Adrenal gland (tissue), 12 donors: ENCODE data around the gene WDR72. TPM values are rescaled to one million over a fixed set of nuclear protein-coding genes. Genes with fewer than 3 reads are reported as not detected.

Experiments
- DNase-seq, 7 donors: peaks; one replicate each; pipeline ENCODE4 v3.0.0-alpha.2; 2019 to 2020
- H3K27ac ChIP-seq, 5 donors: fragments of 200-600 bp; sonication (generic) in 4 of 5; 1 replicate in 3 of 5; 2 replicates in 2 of 5; pipeline versions ENCODE4 v1.5.1 to v1.8.0; 2016 to 2020; ENCODE audit warnings: mild to moderate bottlenecking in 1 of 5
- H3K27me3 ChIP-seq: fragments of 200-600 bp; 2 replicates; pipeline ENCODE4 v1.8.0; 2021
- H3K36me3 ChIP-seq, 2 donors: fragments of 200-600 bp; replicated peaks in 1 of 2; 1 replicate in 1 of 2; 2 replicates in 1 of 2; pipeline versions ENCODE4 v1.5.1 to v1.8.0; 2018 to 2022
- H3K4me1 ChIP-seq, 2 donors: fragments of 200-600 bp; replicated peaks in 1 of 2; 1 replicate in 1 of 2; 2 replicates in 1 of 2; pipeline versions ENCODE4 v1.5.1 to v1.8.0; 2018 to 2021
- H3K4me3 ChIP-seq, 4 donors: fragments of 200-600 bp; sonication (generic) in 3 of 4; one replicate each; pipeline ENCODE4 v1.5.1; 2016 to 2018
- H3K9me3 ChIP-seq, 3 donors: fragments of 200-600 bp; sonication (generic) in 1 of 3; replicated peaks in 1 of 3; 1 replicate in 2 of 3; 2 replicates in 1 of 3; pipeline versions ENCODE4 v1.5.1 to v1.8.0; 2016 to 2021
- CTCF ChIP-seq, 6 experiments: fragments of 450-650 bp in 4 of 6; fragments of 200-600 bp in 2 of 6; sonication (generic) in 1 of 6; IDR thresholded peaks; 1 replicate in 5 of 6; 2 replicates in 1 of 6; pipeline versions ENCODE4 v1.5.1 to v1.8.0; 2016 to 2021; ENCODE audit warnings: antibody characterized with exemption in 6 of 6, mild to moderate bottlenecking in 2 of 6, moderate library complexity in 1 of 6
- POLR2A ChIP-seq, 2 donors: fragments of 450-650 bp; IDR thresholded peaks; one replicate each; pipeline ENCODE4 v1.6.1; 2017; ENCODE audit warnings: antibody characterized with exemption in 2 of 2, mild to moderate bottlenecking in 2 of 2, moderate library complexity in 1 of 2
- WGBS, 4 donors: extraction: QIAGEN DNeasy Blood & Tissue Kit in 2 of 4; methylation state at CpG; one replicate each; pipeline versions ENCODE4 v1.1.5 to v1.1.7; 2013 to 2017; 5-methylcytosine and 5-hydroxymethylcytosine counted together
- intact Hi-C, 2 donors: fragments of 100-400 bp; cut with DNase I; formaldehyde crosslinking; loops; one replicate each; pipeline versions ENCODE4 v1.14.1 to v1.15.0; 2022 to 2023
- polyA plus RNA-seq, 3 donors: library from polyadenylated mRNA; stranded (reverse); fragments of 200-250 nt in 2 of 3; fragments of 350-450 nt in 1 of 3; fragmentation: Illumina TruSeq in 1 of 3; extraction: RNeasy Lipid Tissue Mini Kit (QIAGEN cat#74804) in 1 of 3; gene quantifications; one replicate each; pipeline ENCODE4 v1.2.3, GENCODE V29; 2013 to 2014
- total RNA-seq, 9 donors: library from RNA; depleted of rRNA in 4 of 9; stranded (reverse); fragments of >200 nt in 4 of 9; fragments of 120-200 nt in 1 of 9; fragmentation: NEBNext Ultra II Directional in 1 of 9; extraction: Animal tissue kit (Norgen Biotek cat#: 25700) in 1 of 9; gene quantifications; one replicate each; pipeline versions ENCODE4 v1.1.0 to v1.2.4, GENCODE V29; 2013 to 2023
- donor health status: healthy with polysubstance abuse.
- donor health status: Bipolar disorder and iron deficiency.
- donor health status: DM: yes; HTN: yes; CAD: no.
- donor health status: DM: no; HTN: no; CAD: no.
- donor health status: DM: no; HTN: no; CAD: no.
- donor health status: DM: yes; HTN: yes; CAD: no.

Gene WDR72
- total and polyA plus RNA-seq, 12 donors: 0.06 to 0.35 (median 0.12) TPM; not detected in 8

GRCh38 chr15:53681056-53681455 is 78.4 kb downstream of the WDR72 start:
- H3K27ac ChIP-seq: no peak overlapping the region
- no peaks in the 10 kb centered on the region for H3K27me3 ChIP-seq
- DNase-seq: no peak
- no peaks in the 10 kb centered on the region for H3K36me3 ChIP-seq
- H3K4me3 ChIP-seq: no peak overlapping the region
- TF ChIP-seq CTCF (IDR thresholded peaks at IDR 0.05) (no peak), POLR2A (IDR thresholded peaks at IDR 0.05) (no peak)
- H3K9me3 ChIP-seq: no peaks in the 10 kb centered on the region
- intact Hi-C loops: no loop called here
- no peaks in the 10 kb centered on the region for H3K4me1 ChIP-seq
- 56 to 65% (median 62%) methylated on average over 5 of the region's 5 CpGs for WGBS, 4 donors

GRCh38 chr15:53675832-53676231 is 83.6 kb downstream of the WDR72 start:
- TF ChIP-seq CTCF (IDR thresholded peaks at IDR 0.05) (no peak), POLR2A (IDR thresholded peaks at IDR 0.05) (no peak)
- no peak overlapping the region for H3K27ac ChIP-seq

GRCh38 chr15:53671545-53671944 is 87.9 kb downstream of the WDR72 start:
- Histone ChIP-seq H3K4me1 (no peaks in the 10 kb centered on the region), H3K27me3 (no peaks in the 10 kb centered on the region), H3K36me3 (no peaks in the 10 kb centered on the region), H3K27ac (no peak overlapping the region), H3K9me3 (no peaks in the 10 kb centered on the region), H3K4me3 (no peak overlapping the region)
- DNase-seq: no peak
- intact Hi-C loops: no loop called here
- TF ChIP-seq CTCF (IDR thresholded peaks at IDR 0.05) (no peak), POLR2A (IDR thresholded peaks at IDR 0.05) (no peak)
- 66 to 78% (median 70%) methylated on average over 4 of the region's 4 CpGs for WGBS, 4 donors

More at GRCh38 chr15:53675832-53676231, 83.6 kb downstream of the WDR72 start:
- no peaks in the 10 kb centered on the region for H3K4me1 ChIP-seq
- intact Hi-C loops: no loop called here
- DNase-seq: no peak
- H3K9me3 ChIP-seq: no peaks in the 10 kb centered on the region
- H3K36me3 ChIP-seq: no peaks in the 10 kb centered on the region
- H3K27me3 ChIP-seq: no peaks in the 10 kb centered on the region
- H3K4me3 ChIP-seq: no peak overlapping the region

- DNase-seq: no peak
- no peak for TF ChIP-seq CTCF (IDR thresholded peaks at IDR 0.05)
- no peak for TF ChIP-seq POLR2A (IDR thresholded peaks at IDR 0.05)
- WGBS, 4 donors: 77 to 89% (median 85%) methylated on average over 3 of the region's 3 CpGs
- Histone ChIP-seq H3K4me3 (no peak overlapping the region), H3K4me1 (no peaks in the 10 kb centered on the region), H3K9me3 (no peaks in the 10 kb centered on the region), H3K36me3 (no peaks in the 10 kb centered on the region), H3K27me3 (no peaks in the 10 kb centered on the region), H3K27ac (no peak overlapping the region)
- intact Hi-C loops: no loop called here
Observed at GRCh38 chr15:53670701-53671100, 88.8 kb downstream of the WDR72 start.
